ENCODE results near the gene MACF1. TPM values are rescaled to one million over a fixed set of nuclear protein-coding genes. Genes with fewer than 3 reads are reported as not detected.
A peak's percentile ranks its signal among the peaks of the same experiment; 100 is the strongest.

The MACF1 gene
- total RNA-seq, 4 donors from 2014 or later: 210 to 602 (median 573) TPM

- no peaks in the 10 kb centered on the region for H3K27me3 ChIP-seq
Measured at GRCh38 chr1:39229504-39229903, 25.0 kb downstream of the MACF1 start.

GRCh38 chr1:39230261-39231190, 26.0 kb downstream of the MACF1 start:
- TF ChIP-seq POLR2A (IDR thresholded peaks at IDR 0.05): no peak
- no peak for TF ChIP-seq CTCF (IDR thresholded peaks at IDR 0.05)
- intact Hi-C loops (cut with DNase I; ENCODE audit: low total_unique reads): no loop called here
- Histone ChIP-seq H3K36me3 (no peaks in the 10 kb centered on the region), H3K9me3 (no peaks in the 10 kb centered on the region), H3K4me3 (no peak overlapping the region), H3K27me3 (no peaks in the 10 kb centered on the region), H3K27ac (no peak overlapping the region), H3K4me1 (peaks cover 0 to 5% of the 10 kb centered on the region in 2 donors)
- no peak for DNase-seq

More at GRCh38 chr1:39229504-39229903, 25.0 kb downstream of the MACF1 start:
- no peak for TF ChIP-seq CTCF (IDR thresholded peaks at IDR 0.05)
- no peak for TF ChIP-seq POLR2A (IDR thresholded peaks at IDR 0.05)
- Histone ChIP-seq H3K36me3 (no peaks in the 10 kb centered on the region), H3K9me3 (no peaks in the 10 kb centered on the region), H3K4me1 (peaks cover 0 to 5% of the 10 kb centered on the region in 2 donors), H3K27ac (no peak overlapping the region), H3K4me3 (no peak overlapping the region)
- no peak for DNase-seq
- intact Hi-C loops (cut with DNase I; ENCODE audit: low total_unique reads): no loop called here

- Histone ChIP-seq H3K27me3 (no peaks in the 10 kb centered on the region), H3K9me3 (no peaks in the 10 kb centered on the region), H3K36me3 (no peaks in the 10 kb centered on the region), H3K27ac (no peak overlapping the region), H3K4me3 (no peak overlapping the region), H3K4me1 (no peaks in the 10 kb centered on the region)
- no peak for DNase-seq
- TF ChIP-seq CTCF (IDR thresholded peaks at IDR 0.05): no peak
- TF ChIP-seq POLR2A (IDR thresholded peaks at IDR 0.05): no peak
- intact Hi-C loops (cut with DNase I; ENCODE audit: low total_unique reads): no loop called here
Measured at GRCh38 chr1:39236971-39237370, 32.5 kb downstream of the MACF1 start.

GRCh38 chr1:39238476-39238875, 34.0 kb downstream of the MACF1 start:
- H3K27ac ChIP-seq: peak overlapping the region in 1 of 2 donors; percentile 0

More at GRCh38 chr1:39238476-39238875, 34.0 kb downstream of the MACF1 start:
- TF ChIP-seq POLR2A (IDR thresholded peaks at IDR 0.05): no peak
- no peak for TF ChIP-seq CTCF (IDR thresholded peaks at IDR 0.05)
- no peaks in the 10 kb centered on the region for H3K36me3 ChIP-seq
- no peaks in the 10 kb centered on the region for H3K27me3 ChIP-seq
- intact Hi-C loops (cut with DNase I; ENCODE audit: low total_unique reads): no loop called here
- no peak overlapping the region for H3K4me3 ChIP-seq
- peak; percentile 36 to 40 for DNase-seq
- H3K9me3 ChIP-seq: no peaks in the 10 kb centered on the region
- H3K4me1 ChIP-seq: no peaks in the 10 kb centered on the region

Data from uterus (tissue), 4 donors.